ENCODE measurements around the gene CSF3. TPM values are rescaled to one million over a fixed set of nuclear protein-coding genes. Genes with fewer than 3 reads are reported as not detected.

Gene CSF3
- total RNA-seq, 1 experiment from 2014 or later, result not detected

- H3K9me3 Mint-ChIP-seq, result no peaks in the 10 kb centered on the region; a peak in 1 of 5 replicates
- no peaks in the 10 kb centered on the region for H4K20me1 ChIP-seq (ENCODE audit: control insufficient read depth, insufficient read depth, insufficient read length)
- H3K14ac ChIP-seq (ENCODE audit: insufficient read depth, low read length), result no peak overlapping the region
- H4K5ac ChIP-seq (ENCODE audit: insufficient read length, low read depth, low read length), result no peak overlapping the region
- H3K4me3 Mint-ChIP-seq, result peak overlapping the region; percentile 74 to 91; a peak in 4 of 5 replicates
- H3K9me3 ChIP-seq (ENCODE audit: control insufficient read depth, low read depth, low read length), result no peaks in the 10 kb centered on the region
- H3K36me3 Mint-ChIP-seq (ENCODE audit: insufficient read depth in 1 of 3, low read depth in 3 of 3), result no peaks in the 10 kb centered on the region; a peak in 1 of 7 replicates
- H3K9ac ChIP-seq (ENCODE audit: extremely low read depth, insufficient read length, low read length), result no peak overlapping the region
- H4K91ac ChIP-seq (ENCODE audit: insufficient read length, low read depth, low read length), result no peak overlapping the region
- no peak overlapping the region for H2AFZ ChIP-seq (ENCODE audit: low read length)
- TF ChIP-seq, protein P1, sequence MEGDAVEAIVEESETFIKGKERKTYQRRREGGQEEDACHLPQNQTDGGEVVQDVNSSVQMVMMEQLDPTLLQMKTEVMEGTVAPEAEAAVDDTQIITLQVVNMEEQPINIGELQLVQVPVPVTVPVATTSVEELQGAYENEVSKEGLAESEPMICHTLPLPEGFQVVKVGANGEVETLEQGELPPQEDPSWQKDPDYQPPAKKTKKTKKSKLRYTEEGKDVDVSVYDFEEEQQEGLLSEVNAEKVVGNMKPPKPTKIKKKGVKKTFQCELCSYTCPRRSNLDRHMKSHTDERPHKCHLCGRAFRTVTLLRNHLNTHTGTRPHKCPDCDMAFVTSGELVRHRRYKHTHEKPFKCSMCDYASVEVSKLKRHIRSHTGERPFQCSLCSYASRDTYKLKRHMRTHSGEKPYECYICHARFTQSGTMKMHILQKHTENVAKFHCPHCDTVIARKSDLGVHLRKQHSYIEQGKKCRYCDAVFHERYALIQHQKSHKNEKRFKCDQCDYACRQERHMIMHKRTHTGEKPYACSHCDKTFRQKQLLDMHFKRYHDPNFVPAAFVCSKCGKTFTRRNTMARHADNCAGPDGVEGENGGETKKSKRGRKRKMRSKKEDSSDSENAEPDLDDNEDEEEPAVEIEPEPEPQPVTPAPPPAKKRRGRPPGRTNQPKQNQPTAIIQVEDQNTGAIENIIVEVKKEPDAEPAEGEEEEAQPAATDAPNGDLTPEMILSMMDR (conservative IDR thresholded peaks at IDR 0.05), result no peak
- H2BK5ac ChIP-seq (ENCODE audit: insufficient read length, low read length), result no peak overlapping the region
- no CpG with 5 or more reads among the region's 11 CpGs for WGBS (ENCODE audit: extremely low coverage, insufficient read length, low lambda C conversion rate)
- no peaks in the 10 kb centered on the region for H3K79me2 ChIP-seq (ENCODE audit: insufficient read depth, low read length)
- H3K27me3 ChIP-seq (ENCODE audit: insufficient read depth, low read length), result peaks cover 2% of the 10 kb centered on the region; the same call in 1 of the 2 replicates
- H2BK15ac ChIP-seq (ENCODE audit: low read depth, low read length), result no peak overlapping the region
- H3K27ac Mint-ChIP-seq, result 0 out of 7 replicates have a peak overlapping the region, but pooled peaks of 1 of the 3 experiments have one; percentile 31
- H3K23ac ChIP-seq (ENCODE audit: insufficient read length, low read depth, low read length), result no peak overlapping the region
- H3K18ac ChIP-seq (ENCODE audit: insufficient read length, low read depth, low read length), result no peak overlapping the region
- H3K27me3 Mint-ChIP-seq (ENCODE audit: low read depth), result peaks cover 41% of the 10 kb centered on the region
- no peak overlapping the region for H2BK12ac ChIP-seq (ENCODE audit: insufficient read length, low read depth, low read length)
- H2AK5ac ChIP-seq (ENCODE audit: insufficient read length, low read length), result no peak overlapping the region
- peaks cover 45 to 68% of the 10 kb centered on the region in 2 experiments for H3K4me1 Mint-ChIP-seq
- no peak overlapping the region for H4K8ac ChIP-seq (replicated peaks; ENCODE audit: insufficient read length, low read depth, low read length)
- H2BK20ac ChIP-seq (ENCODE audit: low read depth, low read length, poor library complexity, severe bottlenecking), result no peak overlapping the region
- H3K27ac ChIP-seq (ENCODE audit: insufficient read length, low read depth, low read length), result no peak overlapping the region
- no peak for DNase-seq
- H3K56ac ChIP-seq (ENCODE audit: insufficient read length, low read depth, low read length), result no peak overlapping the region
- H3K23me2 ChIP-seq (ENCODE audit: insufficient read length, low read depth, low read length, poor library complexity, severe bottlenecking), result peaks cover 9% of the 10 kb centered on the region
- no peak overlapping the region for H3K4ac ChIP-seq (ENCODE audit: low read depth, low read length)
- no peak overlapping the region for H3T11ph ChIP-seq (ENCODE audit: low read length)
- no peaks in the 10 kb centered on the region for H3K79me1 ChIP-seq (ENCODE audit: insufficient read depth, low read depth, low read length, poor library complexity, severe bottlenecking)
- H3K4me2 ChIP-seq (ENCODE audit: insufficient read depth, insufficient read length, low read length), result no peak overlapping the region
- H2BK120ac ChIP-seq (ENCODE audit: low read depth, low read length, poor library complexity, severe bottlenecking), result no peak overlapping the region
- peaks cover 10% of the 10 kb centered on the region for H3K4me1 ChIP-seq (ENCODE audit: insufficient read depth, low read length)
These were observed 45.8 kb downstream of the CSF3 start for GRCh38 chr17:40060887-40061608.

All from H9 (cell line).